Loucy (cell line): ENCODE data around the gene SERPINA1.

ENCODE experiments used
- CTCF ChIP-seq: fragments of 200-600 bp; sonication (generic); conservative IDR thresholded peaks from 2 replicates; pipeline ENCODE4 v1.5.1; 2014; ENCODE audit warnings: mild to moderate bottlenecking, antibody characterized with exemption, low read length
- EZH2phosphoT487 ChIP-seq: fragments of 200-600 bp; IDR thresholded peaks from 2 replicates; pipeline ENCODE4 v1.6.1; 2018; ENCODE audit warnings: antibody characterized with exemption, mild to moderate bottlenecking, moderate library complexity, borderline replicate concordance

GRCh38 chr14:94394581-94395207, 6.3 kb upstream of the SERPINA1 start:
- TF ChIP-seq CTCF (no peak), EZH2phosphoT487 (no peak)
